CD14-positive monocyte (primary cell): ENCODE results near the gene CCDC167. TPM values are rescaled to one million over a fixed set of nuclear protein-coding genes. Genes with fewer than 3 reads are reported as not detected.
A peak's percentile ranks its signal among the peaks of the same experiment; 100 is the strongest.

ENCODE experiments used
- DNase-seq, 3 donors: peaks; one replicate each; pipeline ENCODE4 v3.0.0-alpha.2; 2011 to 2022
- H2AFZ ChIP-seq: 2 replicates; pipeline ENCODE4 v1.6.0; 2012; ENCODE audit warnings: mild to moderate bottlenecking, low read depth, low read length, inconsistent platforms; ENCODE audit not compliant: insufficient read depth, poor library complexity, severe bottlenecking
- H3K27ac ChIP-seq, 2 donors: 1 replicate in 1 of 2; 2 replicates in 1 of 2; pipeline ENCODE4 v1.5.1; 2012 to 2013; ENCODE audit warnings: low read length in 2 of 2, control low read depth in 1 of 2, inconsistent platforms in 1 of 2, low read depth in 1 of 2, mild to moderate bottlenecking in 1 of 2
- H3K27me3 ChIP-seq, 2 donors: one replicate each; pipeline versions ENCODE4 v1.6.0 to v1.6.1; 2011 to 2013; ENCODE audit warnings: low read length in 2 of 2; ENCODE audit not compliant: control insufficient read depth in 2 of 2, insufficient read depth in 2 of 2
- H3K36me3 ChIP-seq, 2 donors: replicated peaks in 1 of 2; 1 replicate in 1 of 2; 2 replicates in 1 of 2; pipeline versions ENCODE4 v1.5.1 to v1.6.1; 2012 to 2013; ENCODE audit warnings: low read length in 2 of 2, control low read depth in 1 of 2, inconsistent platforms in 1 of 2, mild to moderate bottlenecking in 1 of 2; ENCODE audit not compliant: insufficient read depth in 2 of 2, control insufficient read depth in 1 of 2
- H3K4me1 ChIP-seq, 2 donors: 1 replicate in 1 of 2; 2 replicates in 1 of 2; pipeline versions ENCODE4 v1.5.1 to v1.6.1; 2012 to 2013; ENCODE audit warnings: low read length in 2 of 2, control low read depth in 1 of 2, inconsistent platforms in 1 of 2, mild to moderate bottlenecking in 1 of 2, moderate library complexity in 1 of 2; ENCODE audit not compliant: insufficient read depth in 2 of 2, control insufficient read depth in 1 of 2
- H3K4me2 ChIP-seq: replicated peaks from 2 replicates; pipeline ENCODE3; 2012; ENCODE audit warnings: low read length, moderate library complexity, mild to moderate bottlenecking; ENCODE audit not compliant: poor library complexity, severe bottlenecking; ENCODE audit errors: extremely low read depth
- H3K4me3 ChIP-seq, 3 experiments: fragments of 200-600 bp in 1 of 3; sonication (generic) in 1 of 3; replicated peaks in 1 of 3; 1 replicate in 2 of 3; 2 replicates in 1 of 3; pipeline ENCODE4 v1.5.1; 2011 to 2013; ENCODE audit warnings: low read length in 3 of 3, mild to moderate bottlenecking in 3 of 3, control low read depth in 2 of 3, low read depth in 2 of 3, inconsistent platforms in 1 of 3, moderate library complexity in 1 of 3
- H3K79me2 ChIP-seq: 2 replicates; pipeline ENCODE4 v1.6.0; 2012; ENCODE audit warnings: mild to moderate bottlenecking, control low read depth, inconsistent platforms, low read length, moderate library complexity; ENCODE audit not compliant: insufficient read depth
- H3K9ac ChIP-seq: 2 replicates; pipeline ENCODE4 v1.6.0; 2017; ENCODE audit warnings: low read length, mild to moderate bottlenecking; ENCODE audit not compliant: insufficient read depth, poor library complexity, severe bottlenecking
- H3K9me3 ChIP-seq, 2 donors: replicated peaks in 1 of 2; 1 replicate in 1 of 2; 2 replicates in 1 of 2; pipeline versions ENCODE4 v1.5.1 to v1.6.1; 2012 to 2013; ENCODE audit warnings: low read length in 2 of 2, control low read depth in 1 of 2; ENCODE audit not compliant: control insufficient read depth in 1 of 2, insufficient read depth in 1 of 2
- H4K20me1 ChIP-seq: 2 replicates; pipeline ENCODE4 v1.6.0; 2012; ENCODE audit warnings: mild to moderate bottlenecking, low read length, control low read depth, moderate library complexity; ENCODE audit not compliant: insufficient read depth
- H3K27ac Mint-ChIP-seq, 7 donors: one replicate each; pipeline ENCODE4 v1.8.0; 2020; ENCODE audit warnings: mild to moderate bottlenecking in 7 of 7, mixed read lengths in 7 of 7, moderate library complexity in 6 of 7, inconsistent platforms in 2 of 7
- H3K27me3 Mint-ChIP-seq, 3 donors: one replicate each; pipeline ENCODE4 v1.8.0; 2021 to 2022; ENCODE audit warnings: low read depth in 3 of 3, mild to moderate bottlenecking in 3 of 3, mixed read lengths in 3 of 3, moderate library complexity in 3 of 3, inconsistent platforms in 1 of 3
- H3K36me3 Mint-ChIP-seq, 2 donors: one replicate each; pipeline ENCODE4 v1.8.0; 2020; ENCODE audit warnings: mixed read lengths in 2 of 2, inconsistent platforms in 1 of 2, mild to moderate bottlenecking in 1 of 2
- H3K4me1 Mint-ChIP-seq: one replicate; pipeline ENCODE4 v1.8.0; 2020; ENCODE audit warnings: mild to moderate bottlenecking, mixed read lengths
- H3K4me3 Mint-ChIP-seq, 2 donors: one replicate each; pipeline ENCODE4 v1.8.0; 2020; ENCODE audit warnings: mild to moderate bottlenecking in 2 of 2, mixed read lengths in 2 of 2, moderate library complexity in 1 of 2
- H3K9me3 Mint-ChIP-seq, 7 donors: one replicate each; pipeline ENCODE4 v1.8.0; 2020 to 2022; ENCODE audit warnings: mixed read lengths in 7 of 7, mild to moderate bottlenecking in 6 of 7, moderate library complexity in 6 of 7, inconsistent platforms in 2 of 7
- CTCF ChIP-seq: fragments of 200-600 bp; IDR thresholded peaks from one replicate; pipeline ENCODE4 v1.8.0; 2022; ENCODE audit warnings: antibody characterized with exemption, mild to moderate bottlenecking
- WGBS: methylation state at CpG from one replicate; pipeline ENCODE4 v1.1.5; 2013; ENCODE audit warnings: missing lambda C conversion rate; ENCODE audit not compliant: insufficient coverage; 5-methylcytosine and 5-hydroxymethylcytosine counted together
- intact Hi-C, 2 donors: fragments of 100-400 bp; cut with micrococcal nuclease; formaldehyde crosslinking; loops; one replicate each; pipeline versions ENCODE4 v1.15.0 to v1.15.1; 2023
- polyA plus RNA-seq, 3 donors: library from polyadenylated mRNA; depleted of rRNA in 1 of 3; unstranded in 2 of 3; stranded (reverse) in 1 of 3; fragments of 300-500 nt in 2 of 3; fragments of >200 nt in 1 of 3; fragmentation: Illumina TruSeq in 2 of 3; gene quantifications; 1 replicate in 2 of 3; 2 replicates in 1 of 3; pipeline ENCODE4 v1.2.3, GENCODE V29; 2012 to 2021

The CCDC167 gene
- polyA plus RNA-seq, 3 donors, result 12.5 to 22.9 (median 20.7) TPM

GRCh38 chr6:37518116-37518515 is 18.4 kb upstream of the CCDC167 start:
- H3K9ac ChIP-seq, result no peak overlapping the region
- no peak overlapping the region for H3K4me3 ChIP-seq
- no peak overlapping the region for H3K27ac ChIP-seq
- peaks cover 0 to 17% of the 10 kb centered on the region in 2 donors for H3K27me3 ChIP-seq
- no peak overlapping the region for H2AFZ ChIP-seq
- TF ChIP-seq CTCF, result no peak
- DNase-seq, result no peak
- WGBS, result 91% methylated on average over 6 of the region's 6 CpGs
- intact Hi-C loops, result no loop called here
- peaks cover 0 to 5% (median 0%) of the 10 kb centered on the region in 7 donors for H3K9me3 Mint-ChIP-seq
- H3K27ac Mint-ChIP-seq, result peak overlapping the region in 1 of 7 donors; percentile 10
- peak overlapping the region; percentile 16 to 36 for H3K4me3 Mint-ChIP-seq
- no peaks in the 10 kb centered on the region for H4K20me1 ChIP-seq
- H3K9me3 ChIP-seq, result no peaks in the 10 kb centered on the region
- no peak overlapping the region for H3K4me2 ChIP-seq
- H3K79me2 ChIP-seq, result no peaks in the 10 kb centered on the region
- peaks cover 11 to 20% of the 10 kb centered on the region in 2 donors for H3K4me1 ChIP-seq
- H3K27me3 Mint-ChIP-seq, result peaks cover 21 to 50% (median 34%) of the 10 kb centered on the region in 3 donors
- no peaks in the 10 kb centered on the region for H3K36me3 Mint-ChIP-seq
- H3K36me3 ChIP-seq, result no peaks in the 10 kb centered on the region
- peaks cover 29% of the 10 kb centered on the region for H3K4me1 Mint-ChIP-seq

- Mint-ChIP-seq H3K4me3 (peak overlapping the region; percentile 35 to 55), H3K9me3 (peaks cover 0 to 5% (median 0%) of the 10 kb centered on the region in 7 donors), H3K36me3 (no peaks in the 10 kb centered on the region), H3K4me1 (peaks cover 29% of the 10 kb centered on the region), H3K27me3 (peaks cover 25 to 56% (median 35%) of the 10 kb centered on the region in 3 donors), H3K27ac (peak overlapping the region in 2 of 7 donors; percentile 60 to 86)
- Histone ChIP-seq H3K36me3 (no peaks in the 10 kb centered on the region), H3K27ac (no peak overlapping the region), H2AFZ (no peak overlapping the region), H3K9me3 (no peaks in the 10 kb centered on the region), H3K79me2 (no peaks in the 10 kb centered on the region), H3K27me3 (peaks cover 0 to 20% of the 10 kb centered on the region in 2 donors), H4K20me1 (no peaks in the 10 kb centered on the region), H3K9ac (no peak overlapping the region), H3K4me3 (no peak overlapping the region), H3K4me1 (peaks cover 11 to 20% of the 10 kb centered on the region in 2 donors), H3K4me2 (no peak overlapping the region)
- TF ChIP-seq CTCF, result no peak
- WGBS, result 6% methylated on average over 3 of the region's 11 CpGs
- DNase-seq, result peak in 1 of 3 donors; percentile 24
- intact Hi-C loops, result no loop called here
These were observed 17.7 kb upstream of the CCDC167 start for GRCh38 chr6:37517411-37517812.
